Lung (tissue), 12 donors: Measurements from ENCODE around the gene NT5DC3. TPM values are rescaled to one million over a fixed set of nuclear protein-coding genes. Genes with fewer than 3 reads are reported as not detected.

Source experiments
- ATAC-seq: fragments of 200-7000 bp; cut with Tn5 transposase; one replicate; pipeline ENCODE4 v1.9.1; 2020; ENCODE audit warnings: moderate number of reproducible peaks; ENCODE audit not compliant: insufficient read depth, low FRiP score
- DNase-seq, 3 donors: peaks; one replicate each; pipeline ENCODE4 v3.0.0-alpha.2; 2013 to 2017
- H3K27ac ChIP-seq, 2 donors: one replicate each; pipeline ENCODE4 v1.5.1; 2013; ENCODE audit warnings: mild to moderate bottlenecking in 2 of 2, moderate library complexity in 2 of 2, control low read depth in 1 of 2, inconsistent platforms in 1 of 2, low read depth in 1 of 2, low read length in 1 of 2
- H3K27me3 ChIP-seq, 3 donors: one replicate each; pipeline ENCODE4 v1.5.1; 2013; ENCODE audit warnings: low read length in 2 of 3; ENCODE audit not compliant: control insufficient read depth in 3 of 3, insufficient read depth in 3 of 3
- H3K36me3 ChIP-seq, 4 donors: one replicate each; pipeline ENCODE4 v1.5.1; 2013; ENCODE audit warnings: low read length in 4 of 4, mild to moderate bottlenecking in 1 of 4, moderate library complexity in 1 of 4; ENCODE audit not compliant: control insufficient read depth in 4 of 4, insufficient read depth in 4 of 4
- H3K4me1 ChIP-seq, 5 donors: one replicate each; pipeline ENCODE4 v1.5.1; 2013; ENCODE audit warnings: low read length in 5 of 5, mild to moderate bottlenecking in 2 of 5, moderate library complexity in 1 of 5; ENCODE audit not compliant: control insufficient read depth in 5 of 5, insufficient read depth in 5 of 5
- H3K4me3 ChIP-seq: one replicate; pipeline ENCODE4 v1.5.1; 2013; ENCODE audit warnings: mild to moderate bottlenecking, control low read depth, moderate library complexity
- H3K9ac ChIP-seq, 2 donors: one replicate each; pipeline ENCODE4 v1.5.1; 2013; ENCODE audit warnings: low read length in 2 of 2, control low read depth in 1 of 2; ENCODE audit not compliant: insufficient read depth in 1 of 2
- H3K9me3 ChIP-seq, 4 donors: one replicate each; pipeline ENCODE4 v1.5.1; 2013; ENCODE audit warnings: low read length in 3 of 4, mild to moderate bottlenecking in 1 of 4, moderate library complexity in 1 of 4; ENCODE audit not compliant: control insufficient read depth in 4 of 4, insufficient read depth in 3 of 4
- CTCF ChIP-seq: IDR thresholded peaks from 2 replicates; pipeline ENCODE4 v1.5.1; 2012; ENCODE audit warnings: mild to moderate bottlenecking; ENCODE audit errors: control extremely low read depth, extremely low read depth
- WGBS, 2 donors: extraction: QIAGEN DNeasy Blood & Tissue Kit; methylation state at CpG; one replicate each; pipeline ENCODE4 v1.1.7; 2013; 5-methylcytosine and 5-hydroxymethylcytosine counted together
- polyA plus RNA-seq, 2 donors: library from polyadenylated mRNA; stranded (reverse); fragments of 200-250 nt; gene quantifications; one replicate each; pipeline ENCODE4 v1.2.1, GENCODE V29; 2013
- total RNA-seq, 2 donors: library from RNA; depleted of rRNA in 1 of 2; stranded (reverse); fragments of >200 nt in 1 of 2; gene quantifications; one replicate each; pipeline ENCODE4 v1.2.1, GENCODE V29; 2014 to 2021
- donor health status: control.
- donor health status: control.
- donor health status: Bipolar disorder and iron deficiency.
- donor health status: healthy.
- donor health status: DM: yes; HTN: yes; CAD: no.

NT5DC3 gene
- total and polyA plus RNA-seq, 4 donors, result 0.93 to 12.3 (median 3.6) TPM

GRCh38 chr12:103823871-103824270, 17.2 kb downstream of the NT5DC3 start:
- Histone ChIP-seq H3K36me3 (no peaks in the 10 kb centered on the region), H3K27me3 (no peaks in the 10 kb centered on the region), H3K4me1 (peaks cover 0 to 3% (median 0%) of the 10 kb centered on the region in 5 donors), H3K27ac (no peak overlapping the region), H3K9ac (no peak overlapping the region), H3K9me3 (peaks cover 0 to 6% (median 3%) of the 10 kb centered on the region in 4 donors), H3K4me3 (no peak overlapping the region)
- DNase-seq, result peak in 1 of 3 donors; percentile 21
- TF ChIP-seq CTCF, result no peak
- ATAC-seq, result no peak

- Histone ChIP-seq H3K27me3 (no peaks in the 10 kb centered on the region), H3K4me1 (peaks cover 0 to 3% (median 0%) of the 10 kb centered on the region in 5 donors), H3K4me3 (no peak overlapping the region), H3K9ac (no peak overlapping the region), H3K9me3 (peaks cover 0 to 6% (median 3%) of the 10 kb centered on the region in 4 donors), H3K36me3 (no peaks in the 10 kb centered on the region), H3K27ac (no peak overlapping the region)
- DNase-seq, result no peak
- TF ChIP-seq CTCF, result no peak
- no peak for ATAC-seq
- WGBS, 2 donors, result 96 to 98% methylated on average over 1 of the region's 1 CpG
Measured at GRCh38 chr12:103821773-103822172, 19.3 kb downstream of the NT5DC3 start.

GRCh38 chr12:103820881-103821489, 20.0 kb downstream of the NT5DC3 start:
- Histone ChIP-seq H3K9ac (no peak overlapping the region), H3K27ac (no peak overlapping the region), H3K4me1 (peaks cover 0 to 3% (median 0%) of the 10 kb centered on the region in 5 donors), H3K4me3 (no peak overlapping the region), H3K36me3 (no peaks in the 10 kb centered on the region), H3K9me3 (peaks cover 0 to 6% (median 3%) of the 10 kb centered on the region in 4 donors), H3K27me3 (no peaks in the 10 kb centered on the region)
- WGBS, 2 donors, result 93 to 98% methylated on average over 3 of the region's 3 CpGs
- DNase-seq, result no peak
- no peak for ATAC-seq
- no peak for TF ChIP-seq CTCF

- Histone ChIP-seq H3K36me3 (no peaks in the 10 kb centered on the region), H3K4me3 (no peak overlapping the region), H3K9ac (no peak overlapping the region), H3K27me3 (no peaks in the 10 kb centered on the region), H3K4me1 (peaks cover 0 to 3% (median 0%) of the 10 kb centered on the region in 5 donors), H3K9me3 (peaks cover 0 to 6% (median 3%) of the 10 kb centered on the region in 4 donors), H3K27ac (no peak overlapping the region)
- no peak for DNase-seq
- ATAC-seq, result no peak
- TF ChIP-seq CTCF, result no peak
Measured at GRCh38 chr12:103820361-103820760, 20.7 kb downstream of the NT5DC3 start.
